Islet of Langerhans (tissue), 1 donor: ENCODE results near the gene TMEM120B.

ENCODE experiments used
- FAIRE-seq: peaks from one replicate; lab custom pipeline; 2011; peaks lifted over from hg19 to GRCh38; lab: Jason Lieb, UNC

The TMEM120B gene

DNA sequence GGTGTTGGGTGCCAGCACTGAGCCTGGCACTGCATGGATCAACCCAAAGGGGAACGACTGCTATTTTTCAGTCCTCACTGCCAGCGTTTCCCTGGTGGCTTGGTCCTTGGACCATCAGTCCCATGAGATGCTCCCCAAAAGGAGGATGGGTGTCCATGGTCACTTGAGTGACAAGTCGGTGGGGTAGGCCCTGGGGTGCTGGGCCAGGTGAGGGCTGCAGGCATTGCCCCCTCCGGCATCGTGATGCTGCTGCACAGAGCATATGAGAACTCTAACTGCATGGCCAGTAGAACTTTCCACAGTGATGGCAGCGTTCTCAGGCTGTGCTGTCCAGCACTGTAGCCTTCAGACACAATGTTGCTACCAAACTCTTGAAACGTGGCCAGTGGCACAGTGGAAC is 107.5 kb downstream of the TMEM120B start:
- FAIRE-seq = no peak

DNA sequence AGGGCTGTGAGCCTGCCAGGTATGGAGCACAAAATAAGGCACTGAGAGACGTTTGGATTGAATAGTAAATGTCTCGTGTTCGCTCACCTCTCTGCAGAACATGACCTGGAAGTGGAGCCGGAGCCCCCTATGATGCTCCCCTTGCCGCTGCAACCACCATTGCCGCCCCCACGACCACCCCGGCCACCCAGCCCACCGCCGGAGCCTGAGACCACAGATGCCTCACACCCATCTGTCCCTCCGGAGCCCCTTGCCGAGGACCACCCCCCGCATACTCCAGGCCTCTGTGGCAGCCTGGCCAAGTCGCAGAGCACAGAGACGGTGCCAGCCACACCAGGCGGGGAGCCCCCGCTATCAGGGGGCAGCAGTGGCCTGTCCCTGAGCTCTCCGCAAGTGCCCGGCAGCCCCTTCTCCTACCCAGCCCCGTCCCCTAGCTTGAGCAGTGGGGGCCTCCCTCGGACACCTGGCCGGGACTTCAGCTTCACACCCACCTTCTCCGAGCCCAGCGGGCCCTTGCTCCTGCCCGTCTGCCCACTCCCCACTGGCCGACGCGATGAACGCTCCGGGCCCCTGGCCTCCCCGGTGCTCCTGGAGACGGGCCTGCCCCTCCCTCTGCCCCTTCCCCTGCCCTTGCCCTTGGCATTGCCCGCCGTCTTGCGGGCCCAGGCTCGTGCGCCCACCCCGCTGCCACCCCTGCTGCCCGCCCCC is 110.0 kb downstream of the TMEM120B start:
- no peak for FAIRE-seq

DNA sequence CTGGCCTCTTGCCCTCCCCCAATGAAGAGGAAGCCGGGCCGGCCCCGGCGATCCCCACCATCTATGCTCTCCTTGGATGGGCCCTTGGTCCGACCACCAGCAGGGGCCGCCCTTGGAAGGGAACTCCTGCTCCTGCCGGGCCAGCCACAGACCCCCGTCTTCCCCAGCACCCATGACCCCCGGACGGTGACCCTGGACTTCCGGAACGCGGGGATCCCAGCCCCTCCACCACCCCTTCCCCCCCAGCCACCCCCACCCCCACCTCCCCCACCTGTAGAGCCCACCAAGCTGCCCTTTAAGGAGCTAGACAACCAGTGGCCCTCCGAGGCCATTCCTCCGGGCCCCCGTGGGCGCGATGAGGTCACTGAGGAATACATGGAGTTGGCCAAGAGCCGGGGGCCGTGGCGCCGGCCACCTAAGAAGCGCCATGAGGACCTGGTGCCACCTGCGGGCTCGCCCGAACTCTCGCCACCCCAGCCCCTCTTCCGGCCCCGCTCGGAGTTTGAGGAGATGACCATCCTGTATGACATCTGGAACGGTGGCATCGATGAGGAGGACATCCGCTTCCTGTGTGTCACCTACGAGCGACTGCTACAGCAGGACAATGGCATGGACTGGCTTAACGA is 110.7 kb downstream of the TMEM120B start:
- no peak for FAIRE-seq

DNA sequence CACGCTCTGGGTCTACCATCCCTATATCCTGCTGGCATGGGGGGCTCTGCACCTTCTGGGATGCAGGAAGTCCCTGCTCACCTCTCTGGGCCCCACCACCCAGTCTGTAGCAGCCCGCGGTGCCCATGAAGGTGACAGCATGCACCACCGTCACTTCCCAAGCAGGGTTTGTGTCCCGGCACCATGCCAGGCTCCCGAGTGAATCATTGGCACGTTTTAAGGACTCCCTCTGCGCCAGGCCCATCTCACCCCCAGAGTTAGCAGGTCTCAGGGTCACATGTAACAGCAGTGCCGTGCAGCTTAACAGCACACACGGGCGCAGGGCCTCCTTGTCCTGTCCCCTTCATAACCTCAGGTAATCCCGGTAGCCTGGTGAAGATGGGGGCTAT is 111.2 kb downstream of the TMEM120B start:
- no peak for FAIRE-seq

DNA sequence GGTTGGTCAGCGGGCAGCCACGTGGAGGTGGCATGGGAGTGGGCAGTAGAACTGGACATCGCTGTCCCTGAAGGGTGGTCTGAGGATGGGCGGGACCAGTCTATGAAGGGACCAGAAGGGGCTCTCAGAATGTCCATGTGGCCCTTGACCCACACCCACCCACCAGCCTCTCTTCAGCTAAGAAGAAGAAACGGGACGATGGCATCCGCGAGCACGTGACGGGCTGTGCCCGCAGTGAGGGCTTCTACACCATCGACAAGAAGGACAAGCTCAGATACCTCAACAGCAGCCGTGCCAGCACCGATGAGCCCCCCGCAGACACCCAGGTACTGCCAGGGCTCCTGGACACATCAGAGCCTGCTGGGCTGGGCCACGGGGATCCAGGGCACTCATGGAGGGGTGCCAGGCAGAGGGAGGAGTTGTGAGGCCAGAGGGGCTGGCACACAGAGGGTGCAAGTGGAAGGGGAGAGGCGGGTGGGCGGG is 112.5 kb downstream of the TMEM120B start:
- FAIRE-seq = no peak

DNA sequence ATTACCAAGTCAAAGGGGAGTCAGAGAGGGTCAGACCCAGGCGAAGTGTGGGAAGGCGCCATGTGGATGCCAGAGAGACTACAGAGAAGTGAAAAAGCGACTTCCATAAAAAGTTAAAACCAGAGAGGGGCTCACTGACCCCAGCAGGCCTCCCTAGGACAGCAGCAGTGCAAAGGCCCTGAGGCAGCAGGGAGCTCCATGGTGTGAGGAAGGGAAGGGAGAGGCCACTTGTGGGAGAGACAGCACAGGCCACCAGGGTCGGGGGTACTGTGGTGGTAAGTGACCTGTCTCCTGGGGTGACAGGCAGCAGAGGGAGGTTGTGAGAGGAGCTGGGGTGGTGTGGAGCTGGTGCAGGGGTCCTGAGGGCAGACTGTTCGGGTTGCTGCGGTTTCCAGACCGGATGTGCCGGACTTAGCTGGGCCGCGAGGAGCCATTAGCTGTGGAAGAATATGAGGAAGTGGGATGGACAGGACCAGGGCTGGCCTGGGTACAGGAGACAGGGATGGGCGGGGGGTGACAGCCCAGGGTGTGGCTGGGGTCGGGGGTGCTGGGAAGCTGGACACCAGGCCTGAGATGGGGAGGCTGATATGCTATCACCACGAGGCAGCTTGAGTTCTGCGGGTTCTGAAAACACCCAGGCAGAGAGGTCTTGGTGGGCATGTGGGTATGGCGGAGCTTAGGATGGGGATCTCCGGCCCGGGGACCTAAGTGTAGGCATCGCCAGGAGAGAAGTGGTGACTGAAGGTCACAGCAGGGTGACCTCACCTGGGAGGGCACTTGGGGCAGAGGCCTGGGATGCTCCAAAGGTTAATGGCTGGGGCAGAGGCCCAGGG is 114.0 kb downstream of the TMEM120B start:
- FAIRE-seq = no peak

DNA sequence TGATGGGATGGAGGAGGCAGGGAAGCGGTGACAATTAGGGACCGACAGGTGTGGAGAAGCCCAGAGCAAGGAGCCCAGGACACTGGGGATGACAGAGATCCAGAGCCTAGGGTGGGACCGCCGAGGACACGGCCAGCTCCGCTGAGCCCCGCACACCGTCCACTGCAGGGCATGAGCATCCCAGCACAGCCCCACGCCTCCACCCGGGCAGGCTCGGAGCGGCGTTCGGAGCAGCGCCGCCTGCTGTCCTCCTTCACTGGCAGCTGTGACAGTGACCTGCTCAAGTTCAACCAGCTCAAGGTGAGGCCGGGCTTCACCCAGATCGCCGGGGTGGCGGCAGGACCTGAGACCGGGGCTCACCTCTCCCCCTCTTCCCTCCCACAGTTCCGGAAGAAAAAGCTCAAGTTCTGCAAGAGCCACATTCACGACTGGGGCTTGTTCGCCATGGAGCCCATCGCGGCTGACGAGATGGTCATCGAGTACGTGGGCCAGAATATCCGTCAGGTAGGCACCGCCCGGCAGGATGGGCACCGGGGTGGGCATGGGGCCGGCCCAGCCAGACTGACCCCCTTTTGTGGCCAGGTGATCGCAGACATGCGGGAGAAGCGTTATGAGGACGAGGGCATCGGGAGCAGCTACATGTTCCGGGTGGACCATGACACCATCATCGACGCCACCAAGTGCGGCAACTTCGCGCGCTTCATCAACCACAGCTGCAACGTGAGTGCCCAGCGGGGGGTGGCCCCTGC is 115.0 kb downstream of the TMEM120B start:
- no peak for FAIRE-seq

DNA sequence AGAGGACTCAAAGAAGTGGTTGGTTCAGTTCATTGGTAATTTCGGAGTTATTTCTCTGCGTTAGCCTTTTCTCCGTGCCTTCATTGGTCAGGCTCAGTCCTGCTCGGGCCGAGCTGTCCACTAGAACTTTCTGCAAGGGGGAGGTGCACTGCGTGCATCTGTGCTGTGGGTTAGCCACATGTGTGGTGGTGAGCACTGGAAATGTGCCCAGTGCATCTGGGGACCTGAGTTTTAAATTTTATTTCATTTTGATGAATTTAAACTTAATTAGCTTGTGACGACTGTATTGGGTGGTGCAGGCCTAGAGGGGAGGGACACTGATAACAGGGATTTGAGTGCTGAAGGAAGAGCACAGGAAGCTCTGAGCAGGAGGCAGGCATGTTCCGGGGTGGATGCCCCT is 115.8 kb downstream of the TMEM120B start:
- FAIRE-seq = no peak

DNA sequence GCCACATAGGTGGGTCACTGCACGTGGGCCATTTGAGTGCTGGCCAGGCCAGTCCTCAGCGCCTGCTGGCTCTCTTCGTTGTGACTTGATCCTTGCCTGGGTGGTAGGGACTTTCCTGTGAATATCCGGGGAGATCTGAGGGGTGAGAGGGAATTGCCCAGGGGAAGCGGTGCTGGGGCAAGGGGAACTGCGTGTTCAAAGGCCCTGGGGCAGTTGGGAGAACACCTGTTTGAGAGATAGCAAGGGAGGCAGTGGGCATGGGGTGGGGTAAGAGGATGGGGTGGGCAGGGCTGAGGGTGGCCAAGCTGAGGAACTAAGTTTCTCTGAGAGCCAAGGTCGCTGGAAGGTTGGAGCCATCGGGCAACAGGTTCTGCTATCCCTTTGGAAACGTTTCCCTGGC is 116.3 kb downstream of the TMEM120B start:
- no peak for FAIRE-seq

DNA sequence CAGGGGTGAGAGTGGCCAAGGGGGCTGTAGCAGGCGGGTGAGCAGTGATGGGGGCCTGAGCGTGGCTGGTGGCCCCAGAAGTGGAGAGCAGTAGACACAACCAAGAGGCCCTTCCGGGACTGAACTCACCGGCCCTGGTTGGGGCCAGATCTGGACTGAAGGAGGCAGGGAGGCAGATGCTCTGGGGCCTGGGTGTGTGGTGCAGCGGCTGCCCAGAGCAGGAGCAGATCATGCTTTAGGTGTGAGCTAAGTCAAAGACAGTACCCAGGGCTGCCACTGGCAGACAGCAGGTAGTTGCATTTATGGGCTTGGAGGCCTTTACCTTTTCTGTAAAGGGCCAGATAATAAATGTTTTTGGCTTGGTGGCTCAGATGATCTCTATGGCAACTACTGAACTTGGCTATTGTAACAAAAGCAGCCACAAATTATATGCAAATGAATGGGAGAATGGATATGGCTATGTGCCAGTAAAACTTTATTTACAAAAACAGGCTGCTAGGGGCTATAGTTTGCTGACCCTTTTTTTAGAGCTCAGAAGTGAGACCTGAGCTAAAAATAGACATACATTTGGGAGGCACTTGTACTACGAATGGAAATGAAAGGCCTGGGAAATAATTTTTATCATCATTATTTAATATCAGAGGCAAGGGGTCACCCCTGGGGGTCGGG is 116.8 kb downstream of the TMEM120B start:
- no peak for FAIRE-seq

DNA sequence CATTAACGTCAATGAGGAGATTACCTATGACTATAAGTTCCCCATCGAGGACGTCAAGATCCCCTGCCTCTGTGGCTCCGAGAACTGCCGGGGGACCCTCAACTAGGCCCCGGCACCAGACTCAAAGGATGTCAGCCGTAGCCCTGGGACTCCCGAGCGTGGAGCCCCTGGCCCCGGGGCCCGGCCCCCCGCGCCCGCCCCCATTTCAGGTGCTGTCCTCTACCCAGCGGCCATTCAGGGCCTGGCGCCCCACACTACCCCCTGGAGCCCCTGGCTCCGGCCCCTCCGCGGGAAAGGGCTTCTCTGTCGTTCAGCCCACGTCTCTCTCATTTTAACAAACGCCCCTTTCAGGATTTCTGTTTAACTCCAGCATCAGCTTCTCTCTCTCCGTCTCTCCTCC is 117.6 kb downstream of the TMEM120B start:
- no peak for FAIRE-seq

DNA sequence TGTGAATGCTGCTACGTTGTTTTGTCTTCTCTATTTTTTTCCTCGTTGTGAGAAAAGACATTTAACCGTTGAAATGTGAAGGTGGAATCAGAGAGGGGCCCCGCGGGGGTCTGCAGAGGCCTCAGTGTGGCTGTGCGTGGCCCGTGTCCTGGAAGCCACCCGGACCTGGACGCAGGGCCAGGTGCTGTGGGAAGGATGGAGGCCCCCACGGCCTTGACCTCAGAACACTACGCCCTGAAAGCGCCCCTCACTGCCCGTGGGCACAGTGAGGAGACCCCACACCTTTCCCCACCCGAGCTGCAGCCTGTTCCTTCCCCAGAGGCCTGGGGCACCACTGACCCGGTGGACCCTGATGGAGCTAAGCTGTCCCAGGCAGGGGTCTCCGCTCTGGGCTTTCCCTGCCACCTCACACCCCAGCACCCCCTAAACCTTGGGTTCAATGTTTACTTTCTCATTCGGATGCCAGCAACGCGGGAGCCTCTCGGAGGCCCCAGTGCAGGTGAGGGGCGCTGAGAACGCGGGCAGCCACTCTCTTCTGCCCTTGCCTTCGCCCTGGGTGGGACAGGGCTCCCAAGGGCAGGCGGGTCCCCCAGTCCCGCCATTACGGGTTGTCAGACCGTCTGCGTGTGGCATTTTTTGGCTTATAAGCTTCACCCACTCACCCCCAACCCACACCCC is 118.2 kb downstream of the TMEM120B start:
- no peak for FAIRE-seq
